Lung microvascular endothelial cell (primary cell): Measurements from ENCODE around the gene RPA1. TPM values are rescaled to one million over a fixed set of nuclear protein-coding genes. Genes with fewer than 3 reads are reported as not detected.
A peak's percentile ranks its signal among the peaks of the same experiment; 100 is the strongest.
"Not testable (repeated sequence)": the region's sequence is repeated elsewhere in the genome, so short reads cannot be mapped to it uniquely, and the experiment has no call there.

Experiments
- DNase-seq, 2 donors: peaks; one replicate each; pipeline versions ENCODE4 v3.0.0 to v3.0.0-alpha.2; 2010; ENCODE audit warnings: low read depth in 2 of 2
- total RNA-seq: library from RNA; depleted of rRNA; stranded (reverse); fragments of >200 nt; gene quantifications from 2 replicates; pipeline ENCODE4 v1.2.1, GENCODE V29; 2014

Gene RPA1
- total RNA-seq, result 18.3 and 19.0 TPM in 2 replicates

GRCh38 chr17:1829592-1830257, at the start of gene RPA1, which contains the start of gene SMYD4:
Gene RPA1, plus strand, starts transcription at chr17:1830005. Its CDS starts 89 bp downstream, at chr17:1830094.
Gene SMYD4, minus strand, starts transcription at chr17:1829902. Its CDS starts 1,908 bp downstream, at chr17:1827994.
- peak; percentile 92 to 93 for DNase-seq

GRCh38 chr17:1782171-1782567, 47.6 kb upstream of the RPA1 start:
- DNase-seq, result no peak

- peak in 1 of 2 donors; percentile 21 for DNase-seq
These were observed 46.5 kb upstream of the RPA1 start for GRCh38 chr17:1783271-1783670.

- DNase-seq, result peak; percentile 91 to 94
These were observed 45.8 kb upstream of the RPA1 start for GRCh38 chr17:1783834-1784611.

GRCh38 chr17:1785930-1786329, 43.9 kb upstream of the RPA1 start:
- DNase-seq, result peak in 1 of 2 donors; percentile 68

GRCh38 chr17:1786708-1787107, 43.1 kb upstream of the RPA1 start:
- DNase-seq, result peak in 1 of 2 donors; percentile 9

GRCh38 chr17:1787301-1787902, 42.4 kb upstream of the RPA1 start:
- peak; percentile 85 to 95 for DNase-seq

GRCh38 chr17:1789936-1790335, 39.9 kb upstream of the RPA1 start:
- DNase-seq, result no peak

GRCh38 chr17:1792495-1793446, 37.0 kb upstream of the RPA1 start:
- DNase-seq, result no peak

GRCh38 chr17:1793447-1793806, 36.4 kb upstream of the RPA1 start:
- DNase-seq, result no peak

GRCh38 chr17:1796800-1797199, 33.0 kb upstream of the RPA1 start:
- DNase-seq, result peak; percentile 10 to 63

- DNase-seq, result no peak
These were observed 32.5 kb upstream of the RPA1 start for GRCh38 chr17:1797323-1797722.

GRCh38 chr17:1797846-1798245, 32.0 kb upstream of the RPA1 start:
- DNase-seq, result not testable (repeated sequence)

GRCh38 chr17:1800240-1800639, 29.6 kb upstream of the RPA1 start:
- DNase-seq, result no peak

GRCh38 chr17:1800712-1801111, 29.1 kb upstream of the RPA1 start:
- no peak for DNase-seq

GRCh38 chr17:1802429-1802828, 27.4 kb upstream of the RPA1 start:
- DNase-seq, result no peak

- no peak for DNase-seq
These were observed 26.5 kb upstream of the RPA1 start for GRCh38 chr17:1803280-1803679.

- DNase-seq, result no peak
These were observed 21.9 kb upstream of the RPA1 start for GRCh38 chr17:1807890-1808289.

- no peak for DNase-seq
These were observed 21.2 kb upstream of the RPA1 start for GRCh38 chr17:1808644-1809043.

GRCh38 chr17:1809815-1810214, 20.0 kb upstream of the RPA1 start:
- not testable (repeated sequence) for DNase-seq

GRCh38 chr17:1810450-1811103, 19.2 kb upstream of the RPA1 start:
- no peak for DNase-seq
